Measurements from ENCODE around the gene NBEA.
A peak's percentile ranks its signal among the peaks of the same experiment; 100 is the strongest.
"Not testable (repeated sequence)": the region's sequence is repeated elsewhere in the genome, so short reads cannot be mapped to it uniquely, and the experiment has no call there.

NBEA gene

GRCh38 chr13:35092251-35092650, 150.2 kb downstream of the NBEA start:
- DNase-seq, result no peak

GRCh38 chr13:35092751-35093150, 150.7 kb downstream of the NBEA start:
- DNase-seq, result no peak

GRCh38 chr13:35093356-35093755, 151.3 kb downstream of the NBEA start:
- no peak for DNase-seq

GRCh38 chr13:35106771-35107170, 164.7 kb downstream of the NBEA start:
- peak; percentile 0 for DNase-seq

- DNase-seq, result no peak
Measured at GRCh38 chr13:35107535-35107934, 165.5 kb downstream of the NBEA start.

DNA sequence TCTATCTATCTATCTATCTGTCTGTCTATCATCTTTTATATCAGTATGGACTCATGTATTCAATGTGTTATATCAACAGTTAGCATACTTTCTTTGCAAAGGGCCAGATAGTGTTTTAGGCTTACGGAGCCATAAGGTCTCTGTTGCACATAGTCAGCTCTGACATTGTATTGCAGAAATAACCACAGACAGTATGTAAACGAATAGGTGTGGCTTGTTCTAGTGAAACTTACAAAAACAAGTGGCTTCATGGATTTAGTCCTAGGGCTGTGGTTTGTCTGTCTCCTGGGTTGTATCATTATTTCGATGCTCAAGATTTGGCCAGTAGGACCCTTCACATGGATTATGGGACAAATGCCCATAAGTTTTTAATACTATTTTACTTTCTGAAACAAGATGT, 171.5 kb downstream of the NBEA start:
- DNase-seq, result not testable (repeated sequence)

DNA sequence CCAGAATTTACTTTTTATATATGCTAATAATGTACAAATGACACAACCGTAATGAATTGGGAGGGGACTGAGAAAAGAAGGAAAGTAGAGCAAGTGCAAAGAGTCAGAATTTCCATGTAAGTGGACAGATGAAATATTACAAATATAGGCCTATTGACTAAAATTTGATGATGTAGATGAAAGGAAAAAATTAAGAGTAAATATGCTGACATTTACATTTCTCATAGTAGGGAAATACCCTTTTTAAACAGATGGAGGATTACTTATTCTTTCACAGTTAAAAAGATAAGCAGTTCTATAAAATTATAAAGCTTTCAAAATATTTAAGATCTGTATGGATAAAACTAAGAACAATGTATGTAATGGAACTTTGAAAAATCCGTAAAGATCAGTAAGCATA, 185.4 kb downstream of the NBEA start:
- DNase-seq, result no peak

DNA sequence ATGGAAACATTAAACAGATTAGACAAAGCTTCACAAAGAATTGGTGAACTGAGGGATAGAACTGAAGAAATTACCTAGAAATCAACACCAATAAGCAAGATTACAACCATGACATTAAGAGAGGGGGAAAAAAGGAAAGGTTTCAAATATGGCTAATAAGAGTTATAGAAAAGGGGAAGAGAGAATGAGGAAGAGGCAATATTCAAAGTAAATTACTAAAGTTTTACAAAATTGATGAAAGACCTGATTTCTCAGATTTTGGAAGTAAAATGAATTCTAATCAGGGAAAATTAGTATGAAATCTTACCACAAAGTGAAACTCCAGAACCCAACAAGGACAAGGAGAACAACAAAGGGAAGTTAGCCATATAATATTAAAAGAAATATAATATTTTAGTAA, 187.4 kb downstream of the NBEA start:
- no peak for DNase-seq

GRCh38 chr13:35131471-35131870, 189.4 kb downstream of the NBEA start:
- DNase-seq, result no peak

GRCh38 chr13:35136585-35136984, 194.5 kb downstream of the NBEA start:
- no peak for DNase-seq

- DNase-seq, result no peak
Measured at GRCh38 chr13:35139591-35139990, 197.5 kb downstream of the NBEA start.

DNA sequence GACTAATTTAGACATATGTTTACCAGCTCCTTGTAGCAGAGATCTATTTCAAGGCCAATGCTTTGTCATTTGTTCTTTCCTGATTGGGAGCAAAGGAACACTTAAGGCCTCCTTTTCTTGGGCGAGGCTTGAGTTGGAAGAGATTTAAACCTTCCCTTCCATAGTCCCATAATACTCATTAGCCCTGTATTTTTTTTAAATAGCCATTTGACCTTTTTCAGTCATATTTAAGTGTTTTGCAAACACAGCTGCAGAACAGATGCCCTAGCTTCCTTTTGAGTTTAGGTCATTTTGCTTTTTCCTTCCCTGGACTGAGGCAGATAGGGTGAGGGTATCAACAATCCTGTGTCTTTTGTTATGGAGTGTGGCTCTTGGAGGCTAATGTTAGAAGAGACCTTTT, 198.3 kb downstream of the NBEA start:
- DNase-seq, result peak; percentile 24

DNA sequence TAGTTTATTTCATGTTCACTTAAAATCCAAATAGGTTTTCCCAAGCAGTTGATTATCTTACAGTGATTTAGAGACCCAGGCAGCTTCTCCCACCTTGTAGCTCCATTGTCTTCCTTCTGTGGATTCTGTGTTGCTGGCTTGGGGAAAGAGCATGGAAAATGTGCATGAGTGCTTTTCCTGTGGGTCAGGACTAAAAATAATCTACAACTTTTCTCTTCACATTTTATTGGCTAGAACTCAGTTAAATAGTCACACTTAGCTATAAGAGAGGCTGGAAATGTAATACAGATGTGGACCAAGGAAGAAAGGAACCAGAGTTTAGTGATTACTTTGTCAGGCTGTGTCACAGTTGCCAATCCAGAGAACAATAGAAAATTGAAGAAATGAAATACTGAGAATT, 198.8 kb downstream of the NBEA start:
- DNase-seq, result no peak

DNA sequence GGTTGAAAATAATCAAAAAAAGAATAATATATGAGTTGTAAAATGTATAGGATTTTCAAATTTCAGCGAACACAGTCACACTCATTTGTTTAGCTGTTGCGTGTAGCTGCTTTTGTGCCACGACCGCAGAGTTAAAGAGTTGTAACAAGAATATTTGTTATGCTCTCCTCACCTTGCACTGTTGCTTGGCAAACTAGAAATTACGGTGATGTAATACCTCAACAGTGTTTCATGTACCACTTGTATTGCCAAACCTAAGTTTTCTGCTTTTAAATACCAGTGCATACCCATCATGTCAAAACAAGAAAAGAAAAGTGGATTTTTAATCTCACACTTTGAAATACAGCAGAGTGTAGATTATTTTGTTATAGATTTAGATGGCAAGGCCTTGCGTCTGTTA, 201.1 kb downstream of the NBEA start:
- no peak for DNase-seq

- no peak for DNase-seq
Measured at GRCh38 chr13:35144166-35144890, 202.3 kb downstream of the NBEA start.

DNA sequence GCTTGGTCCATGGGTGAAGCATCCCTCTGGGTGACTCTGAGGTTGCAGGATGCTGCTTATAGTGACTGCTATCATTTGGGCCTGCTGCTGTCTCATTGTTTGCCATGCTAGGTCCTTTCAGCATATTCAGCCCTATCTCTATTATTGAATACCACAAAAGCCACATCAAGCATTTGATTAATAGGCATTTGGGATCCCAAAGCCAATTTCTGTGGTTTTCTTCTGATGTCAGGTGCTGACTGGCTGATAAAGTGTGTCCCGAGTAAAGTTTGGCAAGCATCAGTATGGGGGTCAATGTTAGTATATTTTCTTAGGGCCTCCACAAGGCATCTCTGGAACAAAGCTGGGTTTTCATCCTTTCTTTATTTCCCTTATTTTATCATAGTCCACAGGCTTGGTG, 204.6 kb downstream of the NBEA start:
- DNase-seq, result no peak

GRCh38 chr13:35157143-35157755, 215.2 kb downstream of the NBEA start:
- DNase-seq, result peak; percentile 6

GRCh38 chr13:35159041-35159440, 217.0 kb downstream of the NBEA start:
- DNase-seq, result no peak

DNA sequence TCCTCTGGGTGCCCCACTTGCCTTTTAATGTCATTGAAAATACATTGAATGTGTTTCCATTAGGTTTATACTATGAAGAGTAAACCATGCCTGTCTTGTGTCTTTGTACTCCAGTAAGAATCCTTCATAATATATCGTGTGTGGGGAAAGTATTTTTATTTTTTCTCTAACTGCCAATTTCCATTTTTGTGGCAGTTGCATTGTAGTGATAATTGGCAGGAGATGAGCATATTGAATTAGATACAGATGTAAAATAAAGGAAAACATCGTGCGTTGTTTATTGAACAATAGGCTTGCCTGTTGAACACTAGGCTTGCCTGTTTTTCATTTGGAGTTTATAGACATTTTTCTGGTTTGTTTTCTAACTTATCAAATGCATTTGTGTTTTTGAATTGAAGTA, 218.8 kb downstream of the NBEA start:
- DNase-seq, result no peak

GRCh38 chr13:35162420-35162819, 220.3 kb downstream of the NBEA start:
- no peak for DNase-seq

DNA sequence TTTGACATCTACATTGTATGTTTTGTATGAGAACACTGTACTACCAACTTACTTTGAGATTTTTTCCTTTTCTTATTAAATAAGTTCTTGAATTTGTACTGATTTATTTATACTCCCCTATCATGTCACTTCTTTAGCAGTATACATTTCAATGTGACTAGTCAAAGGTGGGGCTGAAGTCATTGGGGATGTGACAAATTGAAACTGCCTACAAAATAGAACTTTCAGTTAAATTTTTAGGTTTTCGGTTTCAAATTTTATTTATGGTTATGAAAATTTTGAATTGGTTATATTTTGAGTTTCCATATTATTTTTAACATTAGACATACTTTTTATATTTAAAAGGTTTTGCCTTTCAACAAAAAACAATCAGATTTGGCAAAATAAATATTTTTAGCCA, 221.6 kb downstream of the NBEA start:
- DNase-seq, result no peak

DNA sequence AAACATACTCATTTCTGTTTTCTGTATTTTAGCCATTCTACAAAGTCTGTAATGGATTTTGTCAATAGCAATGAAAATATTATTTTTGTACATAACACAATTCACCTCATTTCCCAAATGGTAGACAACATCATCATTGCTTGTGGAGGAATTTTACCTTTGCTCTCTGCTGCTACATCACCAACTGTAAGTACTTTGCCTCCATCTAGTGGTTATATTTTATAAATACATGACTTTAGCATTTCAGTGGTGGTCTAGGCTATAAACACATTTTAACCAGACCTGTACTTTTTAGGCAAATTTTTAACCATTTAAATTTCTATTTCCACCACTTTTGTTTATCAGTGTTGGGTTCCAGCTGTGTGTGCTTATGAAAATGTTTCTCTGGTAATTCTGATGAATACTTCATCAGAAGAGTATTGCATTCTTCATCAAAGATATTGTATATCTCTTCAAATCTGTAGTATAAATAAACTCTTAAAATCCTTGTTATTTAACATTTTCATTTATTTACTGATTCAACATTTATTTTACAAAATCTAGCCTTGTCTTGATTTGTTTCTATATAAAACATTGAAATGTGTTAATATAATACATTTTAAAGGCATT, 222.4 kb downstream of the NBEA start:
- peak; percentile 42 for DNase-seq

GRCh38 chr13:35165205-35165604, 223.1 kb downstream of the NBEA start:
- no peak for DNase-seq

DNA sequence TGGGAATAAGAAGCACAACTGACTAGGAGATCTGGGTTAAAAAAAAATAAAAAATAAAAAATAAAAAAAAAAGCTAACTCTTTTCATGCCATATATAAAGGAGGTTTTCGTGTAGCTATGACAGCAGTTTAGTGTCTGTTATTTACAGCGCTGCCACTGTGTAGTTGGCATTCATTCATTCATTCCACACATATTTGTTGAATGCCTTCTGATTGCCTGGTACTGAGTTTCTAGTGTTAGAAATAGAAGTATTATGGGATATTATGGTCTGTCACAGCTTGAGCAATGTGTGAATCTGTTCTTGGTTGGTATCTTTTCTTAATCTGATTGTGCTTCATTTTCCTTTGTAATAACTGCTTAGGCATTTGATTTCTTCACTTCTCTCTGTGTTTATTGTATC, 237.4 kb downstream of the NBEA start:
- no peak for DNase-seq

All from NCI-H2029 (cell line).